ENCODE data around the gene CHEK1.

Gene CHEK1

DNA sequence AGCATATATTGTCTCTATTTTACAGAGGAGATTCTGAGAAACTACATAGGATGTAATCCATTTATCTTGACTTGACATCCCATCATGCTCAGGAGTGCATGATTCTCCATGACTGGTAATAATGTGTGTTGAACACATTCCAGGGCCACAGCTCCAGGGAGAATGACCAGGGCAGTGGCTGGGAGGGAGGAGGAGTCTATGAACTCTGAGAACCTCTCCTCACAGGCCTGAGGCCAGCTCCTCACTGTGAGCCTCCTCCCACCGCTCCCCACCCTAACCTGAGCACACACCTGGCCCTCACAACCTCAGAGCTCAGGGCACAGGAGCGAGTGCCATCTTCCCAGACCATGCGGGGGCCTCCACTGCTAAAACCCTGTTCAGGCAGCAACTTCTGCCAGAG is 63.7 kb downstream of the CHEK1 start:
- TF ChIP-seq, protein P1, sequence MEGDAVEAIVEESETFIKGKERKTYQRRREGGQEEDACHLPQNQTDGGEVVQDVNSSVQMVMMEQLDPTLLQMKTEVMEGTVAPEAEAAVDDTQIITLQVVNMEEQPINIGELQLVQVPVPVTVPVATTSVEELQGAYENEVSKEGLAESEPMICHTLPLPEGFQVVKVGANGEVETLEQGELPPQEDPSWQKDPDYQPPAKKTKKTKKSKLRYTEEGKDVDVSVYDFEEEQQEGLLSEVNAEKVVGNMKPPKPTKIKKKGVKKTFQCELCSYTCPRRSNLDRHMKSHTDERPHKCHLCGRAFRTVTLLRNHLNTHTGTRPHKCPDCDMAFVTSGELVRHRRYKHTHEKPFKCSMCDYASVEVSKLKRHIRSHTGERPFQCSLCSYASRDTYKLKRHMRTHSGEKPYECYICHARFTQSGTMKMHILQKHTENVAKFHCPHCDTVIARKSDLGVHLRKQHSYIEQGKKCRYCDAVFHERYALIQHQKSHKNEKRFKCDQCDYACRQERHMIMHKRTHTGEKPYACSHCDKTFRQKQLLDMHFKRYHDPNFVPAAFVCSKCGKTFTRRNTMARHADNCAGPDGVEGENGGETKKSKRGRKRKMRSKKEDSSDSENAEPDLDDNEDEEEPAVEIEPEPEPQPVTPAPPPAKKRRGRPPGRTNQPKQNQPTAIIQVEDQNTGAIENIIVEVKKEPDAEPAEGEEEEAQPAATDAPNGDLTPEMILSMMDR (IDR thresholded peaks at IDR 0.05; ENCODE audit: low read length, missing control alignments) = no peak
- DNase-seq (ENCODE audit: low read depth) = no peak
- H3K4me3 ChIP-seq (replicated peaks; ENCODE audit: low read depth, low read length) = no peak overlapping the region

DNA sequence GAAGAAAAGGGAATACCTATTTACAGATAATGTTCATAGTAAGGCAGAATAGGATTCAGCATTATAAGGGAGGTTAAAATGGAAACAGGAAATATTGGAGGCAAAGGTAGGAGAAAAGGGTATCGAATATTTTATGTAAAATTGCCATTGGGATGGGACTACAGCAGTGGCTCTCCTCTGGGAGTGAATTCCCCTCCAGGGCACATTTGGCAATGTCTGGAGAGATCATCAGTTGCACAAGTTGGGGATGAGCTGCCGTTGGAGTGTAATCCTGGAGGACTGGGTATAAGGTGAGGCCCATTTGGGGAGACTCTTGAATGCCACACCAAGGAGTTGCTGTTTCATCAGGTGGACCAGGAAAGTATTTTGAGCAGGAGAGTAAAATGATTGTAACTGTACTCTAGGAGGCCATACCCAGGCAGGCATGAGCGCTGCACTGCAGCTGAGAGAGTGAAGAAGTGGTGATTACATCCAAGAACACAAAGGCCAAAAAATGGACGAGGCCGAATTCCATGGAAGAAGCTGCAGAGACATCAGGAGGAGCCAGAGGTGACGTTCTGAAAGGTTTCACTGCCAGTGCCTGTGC is 64.4 kb downstream of the CHEK1 start:
- no peak for DNase-seq (ENCODE audit: low read depth)
- H3K4me3 ChIP-seq (replicated peaks; ENCODE audit: low read depth, low read length) = no peak overlapping the region
- TF ChIP-seq, protein P1 (IDR thresholded peaks at IDR 0.05; ENCODE audit: low read length, missing control alignments) = no peak

DNA sequence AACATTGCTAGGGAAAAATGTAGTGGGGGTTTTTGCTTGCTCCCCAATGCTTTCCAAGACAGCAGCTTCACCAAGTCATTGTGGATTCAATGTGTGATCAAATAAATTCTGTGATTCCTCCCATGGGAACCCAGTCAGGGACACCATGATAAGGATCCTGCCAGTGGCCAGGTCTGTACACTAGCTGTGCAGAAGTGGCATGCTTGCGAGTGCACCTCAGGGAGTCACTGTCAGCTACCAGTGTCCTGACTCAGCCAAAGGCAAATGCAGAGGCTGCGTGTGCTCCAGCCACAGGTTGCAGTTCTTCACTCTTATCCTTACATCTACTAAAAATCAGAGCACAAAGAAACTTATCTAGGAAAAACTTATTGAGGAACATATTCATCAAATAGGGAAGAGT is 65.0 kb downstream of the CHEK1 start:
- H3K4me3 ChIP-seq (replicated peaks; ENCODE audit: low read depth, low read length) = no peak overlapping the region
- TF ChIP-seq, protein P1 (IDR thresholded peaks at IDR 0.05; ENCODE audit: low read length, missing control alignments) = no peak
- DNase-seq (ENCODE audit: low read depth) = no peak

DNA sequence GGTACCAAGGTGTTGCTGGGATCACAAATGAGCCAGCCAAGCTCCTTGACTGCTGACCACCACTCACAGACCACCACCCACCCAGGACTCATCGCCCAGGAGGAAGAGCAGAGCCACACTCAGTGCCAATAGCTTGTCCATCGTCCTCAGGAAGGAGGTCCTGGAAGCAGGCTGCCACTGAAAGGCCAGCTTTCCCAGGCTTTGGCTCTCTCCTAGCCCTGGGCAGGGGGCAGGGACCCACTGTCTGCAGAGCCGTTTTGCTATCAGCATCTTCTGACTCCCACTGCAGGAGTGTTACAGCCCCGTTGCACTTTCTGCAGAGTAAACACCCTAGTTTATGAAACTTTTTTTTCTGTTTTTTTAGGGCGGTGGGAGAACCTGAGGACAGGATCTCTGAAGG is 67.9 kb downstream of the CHEK1 start:
- DNase-seq (ENCODE audit: low read depth) = no peak
- TF ChIP-seq, protein P1 (IDR thresholded peaks at IDR 0.05; ENCODE audit: low read length, missing control alignments) = no peak
- no peak overlapping the region for H3K4me3 ChIP-seq (replicated peaks; ENCODE audit: low read depth, low read length)

DNA sequence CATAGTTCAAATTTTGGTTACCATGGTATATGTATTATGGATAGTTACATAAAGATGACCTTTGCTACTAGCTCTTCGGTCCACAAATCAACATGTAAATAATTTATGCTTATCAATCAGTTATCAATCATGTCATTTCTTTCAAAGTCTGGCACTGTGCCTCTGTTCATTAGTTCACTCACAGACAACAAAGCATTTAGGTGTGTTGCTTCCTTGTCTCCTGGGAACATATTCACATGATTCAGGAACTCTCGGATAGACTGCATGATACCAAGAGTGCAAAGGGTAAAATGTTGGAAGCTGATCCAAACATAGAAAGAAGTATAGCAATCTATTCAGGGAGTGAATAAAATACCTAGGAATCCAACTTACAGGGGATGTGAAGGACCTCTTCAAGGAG is 70.0 kb downstream of the CHEK1 start:
- no peak overlapping the region for H3K4me3 ChIP-seq (replicated peaks; ENCODE audit: low read depth, low read length)
- TF ChIP-seq, protein P1 (IDR thresholded peaks at IDR 0.05; ENCODE audit: low read length, missing control alignments) = no peak
- no peak for DNase-seq (ENCODE audit: low read depth)

DNA sequence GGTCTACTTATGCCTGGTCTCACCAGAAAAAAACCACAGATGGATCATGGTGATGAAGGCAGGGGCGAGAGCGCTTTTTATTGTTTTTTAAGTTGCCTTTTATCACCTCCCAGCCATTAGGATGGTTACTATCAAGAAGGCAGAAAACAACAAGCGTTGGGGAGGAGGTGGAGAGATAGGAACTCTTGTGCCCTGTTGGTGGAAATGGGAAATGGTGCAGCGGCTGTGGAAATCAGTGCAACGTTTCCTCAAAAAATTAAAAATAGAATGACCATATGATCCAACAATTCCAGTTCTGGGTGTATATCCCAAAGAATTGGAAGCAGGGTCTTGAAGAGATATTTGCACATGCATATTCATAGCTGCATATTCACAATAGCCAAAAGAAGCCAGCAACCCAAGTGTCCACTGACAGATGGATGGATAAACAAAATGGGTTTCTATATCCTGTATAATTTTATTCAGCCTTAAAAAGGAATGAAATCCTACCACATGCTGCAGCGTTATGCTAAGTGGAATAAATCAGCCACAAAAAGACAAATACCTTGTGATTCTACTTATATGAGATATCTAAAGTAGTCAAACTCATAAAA is 76.2 kb downstream of the CHEK1 start:
- no peak for DNase-seq (ENCODE audit: low read depth)
- TF ChIP-seq, protein P1 (IDR thresholded peaks at IDR 0.05; ENCODE audit: low read length, missing control alignments) = no peak
- no peak overlapping the region for H3K4me3 ChIP-seq (replicated peaks; ENCODE audit: low read depth, low read length)
